DND-41 (cell line): ENCODE data around the gene ZNF638.

Experiments used
- EZH2 ChIP-seq: IDR thresholded peaks from 3 replicates; pipeline ENCODE4 v1.6.1; 2012; ENCODE audit warnings: borderline replicate concordance, low read depth, mild to moderate bottlenecking, moderate library complexity, low read length, inconsistent platforms; ENCODE audit not compliant: severe bottlenecking
- TF ChIP-seq, protein P1 (sequence below): IDR thresholded peaks from 2 replicates; pipeline ENCODE4 v1.5.1; 2012; ENCODE audit warnings: borderline replicate concordance, low read length, moderate library complexity, mild to moderate bottlenecking; ENCODE audit not compliant: poor library complexity, severe bottlenecking; ENCODE audit errors: extremely low read depth

DNA sequence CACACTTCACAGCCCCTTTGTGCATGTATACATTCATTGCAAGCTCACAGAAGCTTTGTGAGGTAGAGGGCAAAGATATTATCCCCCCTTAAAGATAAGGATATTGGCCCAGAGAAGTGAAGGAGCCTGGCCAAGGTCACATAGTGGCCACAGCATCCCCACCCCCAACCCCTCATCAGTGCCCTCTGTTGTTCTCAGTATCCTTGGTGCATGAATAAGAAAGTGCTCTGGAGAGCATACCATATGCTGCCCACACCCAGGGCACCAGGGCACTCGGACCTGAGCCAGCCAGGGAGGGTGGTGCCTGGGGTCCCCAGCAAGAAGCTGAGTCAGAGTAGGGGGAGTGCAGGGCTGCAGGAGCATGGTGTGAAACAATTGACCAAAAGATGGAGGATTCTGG lies 125.0 kb downstream of the ZNF638 start:
- no peak for TF ChIP-seq EZH2
- TF ChIP-seq, protein P1, sequence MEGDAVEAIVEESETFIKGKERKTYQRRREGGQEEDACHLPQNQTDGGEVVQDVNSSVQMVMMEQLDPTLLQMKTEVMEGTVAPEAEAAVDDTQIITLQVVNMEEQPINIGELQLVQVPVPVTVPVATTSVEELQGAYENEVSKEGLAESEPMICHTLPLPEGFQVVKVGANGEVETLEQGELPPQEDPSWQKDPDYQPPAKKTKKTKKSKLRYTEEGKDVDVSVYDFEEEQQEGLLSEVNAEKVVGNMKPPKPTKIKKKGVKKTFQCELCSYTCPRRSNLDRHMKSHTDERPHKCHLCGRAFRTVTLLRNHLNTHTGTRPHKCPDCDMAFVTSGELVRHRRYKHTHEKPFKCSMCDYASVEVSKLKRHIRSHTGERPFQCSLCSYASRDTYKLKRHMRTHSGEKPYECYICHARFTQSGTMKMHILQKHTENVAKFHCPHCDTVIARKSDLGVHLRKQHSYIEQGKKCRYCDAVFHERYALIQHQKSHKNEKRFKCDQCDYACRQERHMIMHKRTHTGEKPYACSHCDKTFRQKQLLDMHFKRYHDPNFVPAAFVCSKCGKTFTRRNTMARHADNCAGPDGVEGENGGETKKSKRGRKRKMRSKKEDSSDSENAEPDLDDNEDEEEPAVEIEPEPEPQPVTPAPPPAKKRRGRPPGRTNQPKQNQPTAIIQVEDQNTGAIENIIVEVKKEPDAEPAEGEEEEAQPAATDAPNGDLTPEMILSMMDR: no peak
